Osteoblast (primary cell): ENCODE data around the gene UGT1A7. TPM values are rescaled to one million over a fixed set of nuclear protein-coding genes. Genes with fewer than 3 reads are reported as not detected.
A peak's percentile ranks its signal among the peaks of the same experiment; 100 is the strongest.
"Not testable (repeated sequence)": the region's sequence is repeated elsewhere in the genome, so short reads cannot be mapped to it uniquely, and the experiment has no call there.

Source experiments
- DNase-seq: peaks from one replicate; pipeline ENCODE4 v3.0.0; 2011; ENCODE audit warnings: low spot score, mixed read lengths; ENCODE audit not compliant: insufficient read length; ENCODE audit errors: missing footprints
- H2AFZ ChIP-seq: 2 replicates; pipeline ENCODE4 v1.6.0; 2011; ENCODE audit warnings: mild to moderate bottlenecking, low read length
- H3K27ac ChIP-seq: 2 replicates; pipeline ENCODE4 v1.5.1; 2011; ENCODE audit warnings: mild to moderate bottlenecking, low read depth, low read length, moderate library complexity
- H3K27me3 ChIP-seq: 2 replicates; pipeline ENCODE4 v1.6.0; 2012; ENCODE audit warnings: mild to moderate bottlenecking, control low read depth, inconsistent platforms, low read length, moderate library complexity; ENCODE audit not compliant: insufficient read depth
- H3K36me3 ChIP-seq: 2 replicates; pipeline ENCODE4 v1.5.1; 2011; ENCODE audit warnings: mild to moderate bottlenecking, low read length, control low read depth, moderate library complexity; ENCODE audit not compliant: insufficient read depth
- H3K4me1 ChIP-seq: 2 replicates; pipeline ENCODE4 v1.5.1; 2011; ENCODE audit warnings: mild to moderate bottlenecking, low read length, control low read depth, moderate library complexity; ENCODE audit not compliant: insufficient read depth
- H3K4me2 ChIP-seq: 2 replicates; pipeline ENCODE4 v1.6.0; 2011; ENCODE audit warnings: mild to moderate bottlenecking, low read length; ENCODE audit not compliant: insufficient read depth
- H3K4me3 ChIP-seq: fragments of 200-600 bp; sonication (generic); 3 replicates; pipeline ENCODE4 v1.5.1; 2012; ENCODE audit warnings: mild to moderate bottlenecking, low read length, inconsistent platforms; ENCODE audit not compliant: insufficient read depth
- H3K79me2 ChIP-seq: 2 replicates; pipeline ENCODE4 v1.6.0; 2012; ENCODE audit warnings: mild to moderate bottlenecking, low read length, control low read depth, inconsistent platforms; ENCODE audit not compliant: insufficient read depth
- H3K9me3 ChIP-seq: 2 replicates; pipeline ENCODE4 v1.5.1; 2011; ENCODE audit warnings: low read depth, low read length, control low read depth
- H4K20me1 ChIP-seq: 2 replicates; pipeline ENCODE4 v1.6.0; 2012; ENCODE audit warnings: mild to moderate bottlenecking, low read length, control low read depth; ENCODE audit not compliant: insufficient read depth
- total RNA-seq: library from RNA; depleted of rRNA; stranded (reverse); fragments of >200 nt; gene quantifications from 2 replicates; pipeline ENCODE4 v1.2.3, GENCODE V29; 2012
- TF ChIP-seq, protein P1 (sequence below): IDR thresholded peaks from 2 replicates; pipeline ENCODE4 v1.5.1; 2011; ENCODE audit warnings: mild to moderate bottlenecking, low read depth, low read length, moderate library complexity; ENCODE audit errors: extremely low read depth

Gene UGT1A7
- total RNA-seq, 1 donor = not detected

DNA sequence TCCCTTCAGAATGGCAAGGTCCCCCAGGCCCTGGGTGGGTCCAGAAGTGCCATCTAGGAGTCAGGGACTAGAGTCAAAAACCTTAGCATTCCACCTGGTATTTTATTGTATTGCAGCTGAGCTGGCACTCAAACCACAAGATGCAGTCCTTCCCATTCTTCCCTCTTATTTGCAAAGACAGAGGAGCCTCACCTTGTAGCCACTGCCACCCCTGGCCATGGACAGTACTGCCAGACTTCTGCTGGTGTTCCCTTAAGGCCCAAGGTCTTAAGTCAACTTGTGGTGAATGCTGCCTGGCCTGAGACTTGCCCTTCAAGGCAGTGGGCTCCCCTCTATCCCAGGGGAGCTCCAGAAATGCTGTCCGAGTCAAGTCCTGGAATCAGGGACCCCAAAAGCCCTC, 38.6 kb upstream of the UGT1A7 start:
- no peaks in the 10 kb centered on the region for H3K9me3 ChIP-seq
- peak; percentile 6 for DNase-seq
- H3K4me1 ChIP-seq = no peaks in the 10 kb centered on the region
- no peaks in the 10 kb centered on the region for H4K20me1 ChIP-seq
- TF ChIP-seq, protein P1, sequence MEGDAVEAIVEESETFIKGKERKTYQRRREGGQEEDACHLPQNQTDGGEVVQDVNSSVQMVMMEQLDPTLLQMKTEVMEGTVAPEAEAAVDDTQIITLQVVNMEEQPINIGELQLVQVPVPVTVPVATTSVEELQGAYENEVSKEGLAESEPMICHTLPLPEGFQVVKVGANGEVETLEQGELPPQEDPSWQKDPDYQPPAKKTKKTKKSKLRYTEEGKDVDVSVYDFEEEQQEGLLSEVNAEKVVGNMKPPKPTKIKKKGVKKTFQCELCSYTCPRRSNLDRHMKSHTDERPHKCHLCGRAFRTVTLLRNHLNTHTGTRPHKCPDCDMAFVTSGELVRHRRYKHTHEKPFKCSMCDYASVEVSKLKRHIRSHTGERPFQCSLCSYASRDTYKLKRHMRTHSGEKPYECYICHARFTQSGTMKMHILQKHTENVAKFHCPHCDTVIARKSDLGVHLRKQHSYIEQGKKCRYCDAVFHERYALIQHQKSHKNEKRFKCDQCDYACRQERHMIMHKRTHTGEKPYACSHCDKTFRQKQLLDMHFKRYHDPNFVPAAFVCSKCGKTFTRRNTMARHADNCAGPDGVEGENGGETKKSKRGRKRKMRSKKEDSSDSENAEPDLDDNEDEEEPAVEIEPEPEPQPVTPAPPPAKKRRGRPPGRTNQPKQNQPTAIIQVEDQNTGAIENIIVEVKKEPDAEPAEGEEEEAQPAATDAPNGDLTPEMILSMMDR = peak; percentile 27
- H3K27ac ChIP-seq = no peak overlapping the region
- no peak overlapping the region for H2AFZ ChIP-seq
- no peaks in the 10 kb centered on the region for H3K79me2 ChIP-seq
- no peaks in the 10 kb centered on the region for H3K27me3 ChIP-seq
- H3K36me3 ChIP-seq = no peaks in the 10 kb centered on the region
- no peak overlapping the region for H3K4me2 ChIP-seq
- no peak overlapping the region for H3K4me3 ChIP-seq

DNA sequence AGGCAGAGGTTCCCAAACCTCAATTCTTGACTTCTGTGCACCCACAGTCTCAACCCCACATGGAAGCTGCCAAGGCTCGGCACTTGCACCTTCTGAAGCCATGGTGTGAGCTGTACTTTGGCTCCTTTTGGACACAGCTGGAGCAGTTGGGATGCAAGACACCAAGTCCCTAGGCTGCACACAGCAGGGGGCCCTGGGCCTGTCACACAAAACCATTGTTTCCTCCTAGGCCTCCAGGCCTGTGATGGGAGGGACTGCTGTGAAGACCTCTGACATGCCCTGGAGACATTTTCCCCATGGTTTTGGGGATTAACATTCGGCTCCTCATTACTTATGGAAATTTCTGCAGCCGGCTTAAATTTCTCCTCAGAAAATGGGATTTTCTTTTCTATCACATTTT, 35.7 kb upstream of the UGT1A7 start:
- not testable (repeated sequence) for H3K9me3 ChIP-seq, H2AFZ ChIP-seq, DNase-seq, H3K4me2 ChIP-seq, H3K79me2 ChIP-seq, H3K4me3 ChIP-seq, H3K27ac ChIP-seq, H4K20me1 ChIP-seq, H3K36me3 ChIP-seq, H3K27me3 ChIP-seq, H3K4me1 ChIP-seq

DNA sequence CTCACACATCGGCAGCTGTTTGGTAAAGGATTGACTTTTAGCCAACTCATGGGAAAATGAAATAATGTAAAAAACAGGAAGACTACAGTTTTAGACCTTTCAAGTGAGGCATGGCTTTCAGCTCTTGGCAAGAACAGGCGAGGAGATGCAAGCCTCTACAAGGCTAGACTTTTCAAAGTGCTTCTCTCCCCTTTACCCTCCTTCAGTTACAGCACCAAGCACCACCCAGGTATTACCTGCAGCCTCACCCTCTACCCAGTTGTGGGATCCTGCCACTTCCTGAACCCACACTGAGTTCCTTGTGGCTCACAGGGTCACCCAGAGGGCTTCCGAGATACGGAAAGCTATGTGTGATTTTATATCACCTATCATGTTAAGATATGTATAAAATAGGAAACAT, 30.7 kb upstream of the UGT1A7 start:
- no peak overlapping the region for H3K27ac ChIP-seq
- H3K4me3 ChIP-seq = no peak overlapping the region
- TF ChIP-seq, protein P1 = no peak
- no peaks in the 10 kb centered on the region for H3K4me1 ChIP-seq
- no peak for DNase-seq
- H3K79me2 ChIP-seq = no peaks in the 10 kb centered on the region
- H3K4me2 ChIP-seq = no peak overlapping the region
- no peaks in the 10 kb centered on the region for H3K9me3 ChIP-seq
- H3K36me3 ChIP-seq = no peaks in the 10 kb centered on the region
- H2AFZ ChIP-seq = no peak overlapping the region
- H3K27me3 ChIP-seq = peaks cover 5% of the 10 kb centered on the region
- no peaks in the 10 kb centered on the region for H4K20me1 ChIP-seq

DNA sequence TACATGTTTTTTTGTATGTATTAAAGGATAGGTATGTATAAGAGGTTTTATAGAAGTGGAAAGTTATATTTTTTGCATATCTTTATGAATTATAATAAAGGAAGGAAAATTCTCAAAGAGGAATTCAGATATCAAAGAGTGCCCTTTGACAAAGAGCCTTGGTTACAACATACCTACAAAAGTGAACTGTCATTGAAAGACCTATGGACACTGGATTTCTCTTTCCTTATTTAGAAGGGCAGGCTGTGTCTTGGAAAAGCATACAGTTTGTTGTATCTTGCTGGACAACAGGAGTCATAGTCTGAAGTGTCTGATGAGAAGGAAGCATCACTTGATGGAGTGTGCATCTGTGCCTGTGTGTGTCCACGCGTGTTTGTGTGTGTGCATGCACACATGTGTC, 30.3 kb upstream of the UGT1A7 start:
- no peak for DNase-seq
- TF ChIP-seq, protein P1 = no peak
- no peaks in the 10 kb centered on the region for H3K36me3 ChIP-seq
- no peak overlapping the region for H3K4me2 ChIP-seq
- H2AFZ ChIP-seq = no peak overlapping the region
- no peaks in the 10 kb centered on the region for H3K4me1 ChIP-seq
- no peak overlapping the region for H3K4me3 ChIP-seq
- no peak overlapping the region for H3K27ac ChIP-seq
- H3K79me2 ChIP-seq = no peaks in the 10 kb centered on the region
- H3K9me3 ChIP-seq = no peaks in the 10 kb centered on the region
- H4K20me1 ChIP-seq = no peaks in the 10 kb centered on the region
- peaks cover 5% of the 10 kb centered on the region for H3K27me3 ChIP-seq
